Motor neuron (in vitro differentiated cells): ENCODE data around the gene CTNNA3. TPM values are rescaled to one million over a fixed set of nuclear protein-coding genes. Genes with fewer than 3 reads are reported as not detected.

Experiments used
- ATAC-seq, 8 experiments: fragments of 200-7000 bp; cut with Tn5 transposase; replicated peaks in 6 of 8; 2 replicates each; pipeline ENCODE4 v1.8.0; 2021; ENCODE audit warnings: mild to moderate bottlenecking in 8 of 8, moderate library complexity in 8 of 8
- H3K27ac ChIP-seq, 2 donors: fragments of 250-450 bp; sonication (Bioruptor Pico); 2 replicates each; pipeline ENCODE4 v1.9.0; 2021; ENCODE audit warnings: antibody characterized with exemption in 2 of 2, mild to moderate bottlenecking in 2 of 2, moderate library complexity in 1 of 2
- H3K4me1 ChIP-seq, 2 donors: fragments of 250-450 bp; sonication (Bioruptor Pico); replicated peaks in 1 of 2; 2 replicates each; pipeline ENCODE4 v1.6.1; 2021; ENCODE audit warnings: antibody characterized with exemption in 2 of 2, mild to moderate bottlenecking in 2 of 2, moderate library complexity in 1 of 2
- H3K4me3 ChIP-seq, 5 donors: fragments of 250-450 bp; sonication (Bioruptor Pico); 2 replicates each; pipeline ENCODE4 v1.9.0; 2021; ENCODE audit warnings: antibody characterized with exemption in 5 of 5, mild to moderate bottlenecking in 5 of 5, moderate library complexity in 4 of 5
- WGBS, 10 experiments: fragments of 450-650 bp; shearing (Covaris generic); methylation state at CpG; one replicate each; pipeline ENCODE4 v1.0.0; 2022; 5-methylcytosine and 5-hydroxymethylcytosine counted together
- in situ Hi-C, 9 experiments: fragments of 400-800 bp; cut with MboI; loops; one replicate each; pipeline ENCODE4 v1.15.0; 2021; ENCODE audit warnings: low sequenced_read_pairs in 9 of 9, low pct_unique_long_range_greater_than_20kb in 2 of 9; ENCODE audit not compliant: unreplicated experiment in 9 of 9
- total RNA-seq, 8 experiments: library from RNA; unstranded; fragments of 300-600 nt; gene quantifications; 2 replicates each; pipeline versions ENCODE4 v1.2.3 to v1.2.4, GENCODE V29; 2022

CTNNA3 gene
- total RNA-seq, 8 experiments from 2014 or later = 0.05 to 4.6 (median 0.48) TPM

- no peak overlapping the region for H3K4me3 ChIP-seq
- H3K4me1 ChIP-seq = peaks cover 0 to 23% of the 10 kb centered on the region in 2 donors
- ATAC-seq = peak in 3 of 8 experiments; percentile 70 to 79 (median 72)
- WGBS, 10 experiments = 5 to 100% (median 71%) methylated on average over 1 to 4 of the region's 4 CpGs; no CpG with 5 or more reads in 1 of the 10 experiments
- in situ Hi-C loops = loop anchor here in 3 of 9 experiments (25.0 kb wide), 1 partner anchor 581 kb away; the partner anchor contains the start of gene LRRTM3 (in 3 of the 3)
- no peak overlapping the region for H3K27ac ChIP-seq
These were observed 178.0 kb downstream of the CTNNA3 start for GRCh38 chr10:67518043-67518442.

GRCh38 chr10:67506757-67507091 is 189.3 kb downstream of the CTNNA3 start:
- Histone ChIP-seq H3K27ac (no peak overlapping the region), H3K4me1 (no peaks in the 10 kb centered on the region), H3K4me3 (no peak overlapping the region)
- ATAC-seq = no peak
- in situ Hi-C loops = loop anchor here in 3 of 9 experiments (25.0 kb wide), 1 partner anchor 569 kb away; the partner anchor contains the start of gene LRRTM3 (in 3 of the 3)

- ATAC-seq = no peak
- Histone ChIP-seq H3K4me3 (no peak overlapping the region), H3K4me1 (no peaks in the 10 kb centered on the region), H3K27ac (no peak overlapping the region)
- WGBS, 10 experiments = 13 to 100% (median 67%) methylated on average over 1 to 2 of the region's 2 CpGs; no CpG with 5 or more reads in 2 of the 10 experiments
- in situ Hi-C loops = loop anchor here in 3 of 9 experiments (25.0 kb wide), 1 partner anchor 569 kb away; the partner anchor contains the start of gene LRRTM3 (in 3 of the 3)
These were observed 189.8 kb downstream of the CTNNA3 start for GRCh38 chr10:67506083-67506756.

GRCh38 chr10:67492317-67493019 is 203.5 kb downstream of the CTNNA3 start:
- 0 to 100% (median 53%) methylated on average over 1 to 2 of the region's 2 CpGs for WGBS, 10 experiments
- Histone ChIP-seq H3K4me1 (no peaks in the 10 kb centered on the region), H3K27ac (no peak overlapping the region), H3K4me3 (no peak overlapping the region)
- in situ Hi-C loops = no loop called here
- ATAC-seq = no peak

- no peak overlapping the region for H3K27ac ChIP-seq
- 0 to 100% (median 64%) methylated on average over 1 to 6 of the region's 6 CpGs; no CpG with 5 or more reads in 2 of the 10 experiments for WGBS, 10 experiments
- no peak for ATAC-seq
- H3K4me1 ChIP-seq = no peaks in the 10 kb centered on the region
- in situ Hi-C loops = no loop called here
- H3K4me3 ChIP-seq = no peak overlapping the region
These were observed 207.9 kb downstream of the CTNNA3 start for GRCh38 chr10:67487906-67488619.

GRCh38 chr10:67487199-67487598 is 208.8 kb downstream of the CTNNA3 start:
- no peak for ATAC-seq
- in situ Hi-C loops = no loop called here
- Histone ChIP-seq H3K4me1 (no peaks in the 10 kb centered on the region), H3K27ac (no peak overlapping the region), H3K4me3 (no peak overlapping the region)
- WGBS, 10 experiments = 0 to 100% (median 92%) methylated on average over 1 to 3 of the region's 3 CpGs; no CpG with 5 or more reads in 5 of the 10 experiments

GRCh38 chr10:67477868-67478267 is 218.1 kb downstream of the CTNNA3 start:
- no peak overlapping the region for H3K4me3 ChIP-seq
- ATAC-seq = no peak
- H3K27ac ChIP-seq = no peak overlapping the region
- WGBS, 10 experiments = 0 to 100% (median 82%) methylated on average over 1 of the region's 1 CpG
- in situ Hi-C loops = no loop called here
- H3K4me1 ChIP-seq = no peaks in the 10 kb centered on the region

GRCh38 chr10:67476201-67476600 is 219.8 kb downstream of the CTNNA3 start:
- Histone ChIP-seq H3K27ac (no peak overlapping the region), H3K4me1 (no peaks in the 10 kb centered on the region), H3K4me3 (no peak overlapping the region)
- ATAC-seq = no peak
- WGBS, 10 experiments = 14 to 100% (median 90%) methylated on average over 1 to 3 of the region's 4 CpGs; no CpG with 5 or more reads in 7 of the 10 experiments
- in situ Hi-C loops = no loop called here

- 0 to 100% (median 83%) methylated on average over 1 to 3 of the region's 3 CpGs for WGBS, 10 experiments
- Histone ChIP-seq H3K27ac (no peak overlapping the region), H3K4me3 (no peak overlapping the region), H3K4me1 (no peaks in the 10 kb centered on the region)
- in situ Hi-C loops = no loop called here
- ATAC-seq = no peak
These were observed 222.0 kb downstream of the CTNNA3 start for GRCh38 chr10:67473850-67474633.

- ATAC-seq = no peak
- whole genome bisulfite sequencing, 10 experiments = 0 to 100% (median 48%) methylated on average over 1 to 2 of the region's 3 CpGs; no CpG with 5 or more reads in 2 of the 10 experiments
- no peak overlapping the region for H3K27ac ChIP-seq
- H3K4me1 ChIP-seq = no peaks in the 10 kb centered on the region
- H3K4me3 ChIP-seq = no peak overlapping the region
- in situ Hi-C loops = no loop called here
These were observed 225.0 kb downstream of the CTNNA3 start for GRCh38 chr10:67471022-67471421.

- no peak overlapping the region for H3K27ac ChIP-seq
- no peak for ATAC-seq
- H3K4me1 ChIP-seq = no peaks in the 10 kb centered on the region
- no peak overlapping the region for H3K4me3 ChIP-seq
- WGBS, 10 experiments = 23 to 100% (median 92%) methylated on average over 2 to 3 of the region's 3 CpGs
- in situ Hi-C loops = no loop called here
These were observed 231.7 kb downstream of the CTNNA3 start for GRCh38 chr10:67464278-67464677.

- no peak for ATAC-seq
- no peaks in the 10 kb centered on the region for H3K4me1 ChIP-seq
- 0 to 100% (median 80%) methylated on average over 1 of the region's 1 CpG; no CpG with 5 or more reads in 5 of the 10 experiments for WGBS, 10 experiments
- in situ Hi-C loops = no loop called here
- H3K27ac ChIP-seq = no peak overlapping the region
- no peak overlapping the region for H3K4me3 ChIP-seq
These were observed 243.1 kb downstream of the CTNNA3 start for GRCh38 chr10:67452892-67453291.
